C4-2B (cell line): ENCODE measurements around the gene GDF11.

Experiments
- CTCF ChIP-seq: fragments of 450-650 bp; conservative IDR thresholded peaks from 2 replicates; pipeline ENCODE4 v1.5.1; 2017; ENCODE audit warnings: mild to moderate bottlenecking
- ZFX ChIP-seq: fragments of 450-650 bp; IDR thresholded peaks from 2 replicates; pipeline ENCODE4 v1.6.1; 2017

GRCh38 chr12:55777856-55778255, 34.9 kb downstream of the GDF11 start:
- TF ChIP-seq CTCF (no peak), ZFX (no peak)
